Ovary (tissue), 9 donors: Measurements from ENCODE around the gene GRK1. TPM values are rescaled to one million over a fixed set of nuclear protein-coding genes. Genes with fewer than 3 reads are reported as not detected.

Experiments used
- DNase-seq, 5 donors: peaks; one replicate each; pipeline ENCODE4 v3.0.0-alpha.2; 2019 to 2020
- H3K27ac ChIP-seq, 2 donors: fragments of 200-600 bp; one replicate each; pipeline versions ENCODE4 v1.5.1 to v1.8.0; 2019 to 2022
- H3K27me3 ChIP-seq: fragments of 200-600 bp; one replicate; pipeline ENCODE4 v1.8.0; 2022
- H3K36me3 ChIP-seq: fragments of 200-600 bp; sonication (generic); one replicate; pipeline ENCODE4 v1.5.1; 2019
- H3K4me1 ChIP-seq: one replicate; pipeline ENCODE4 v1.8.1; 2013; ENCODE audit warnings: mild to moderate bottlenecking, moderate library complexity; ENCODE audit not compliant: insufficient read depth
- H3K4me3 ChIP-seq: fragments of 200-600 bp; sonication (generic); one replicate; pipeline ENCODE4 v1.5.1; 2017
- H3K9me3 ChIP-seq, 2 donors: fragments of 200-600 bp in 1 of 2; sonication (generic) in 1 of 2; one replicate each; pipeline versions ENCODE4 v1.5.1 to v1.8.1; 2013 to 2019; ENCODE audit warnings: mild to moderate bottlenecking in 1 of 2, moderate library complexity in 1 of 2
- CTCF ChIP-seq, 3 donors: fragments of 450-650 bp in 2 of 3; fragments of 200-600 bp in 1 of 3; IDR thresholded peaks; one replicate each; pipeline versions ENCODE4 v1.5.1 to v1.8.0; 2016 to 2022; ENCODE audit warnings: antibody characterized with exemption in 3 of 3, mild to moderate bottlenecking in 1 of 3
- EP300 ChIP-seq: sonication (generic); formaldehyde crosslinking; IDR thresholded peaks from one replicate; pipeline ENCODE4 v1.6.1; 2017; ENCODE audit warnings: antibody characterized with exemption
- POLR2A ChIP-seq: fragments of 450-650 bp; IDR thresholded peaks from one replicate; pipeline ENCODE4 v1.6.1; 2017; ENCODE audit warnings: antibody characterized with exemption, mild to moderate bottlenecking, moderate library complexity
- WGBS, 3 donors: extraction: QIAGEN DNeasy Blood & Tissue Kit in 1 of 3; methylation state at CpG; one replicate each; pipeline versions ENCODE4 v1.1.5 to v1.1.7; 2013 to 2017; 5-methylcytosine and 5-hydroxymethylcytosine counted together
- intact Hi-C, 4 donors: fragments of 100-400 bp; cut with DNase I; formaldehyde crosslinking; loops; one replicate each; pipeline versions ENCODE4 v1.11.0 to v1.15.1; 2022 to 2023
- polyA plus RNA-seq, 2 donors: library from polyadenylated mRNA; stranded (reverse); fragments of 200-250 nt in 1 of 2; fragments of 350-450 nt in 1 of 2; fragmentation: Illumina TruSeq in 1 of 2; extraction: RNeasy Lipid Tissue Mini Kit (QIAGEN cat#74804) in 1 of 2; gene quantifications; one replicate each; pipeline ENCODE4 v1.2.3, GENCODE V29; 2013 to 2014
- total RNA-seq, 7 donors: library from RNA; depleted of rRNA in 2 of 7; stranded (reverse); fragments of >200 nt in 2 of 7; fragmentation: NEBNext Ultra II Directional in 3 of 7; extraction: Animal tissue kit (Norgen Biotek cat#: 25700) in 3 of 7; gene quantifications; one replicate each; pipeline versions ENCODE4 v1.1.0 to v1.2.4, GENCODE V29; 2016 to 2023
- donor health status: DM: no; HTN: no; CAD: no; lungs with moderate emphysema.
- donor health status: DM: no; HTN: no; CAD: no.
- donor health status: Bipolar disorder and iron deficiency.
- donor health status: DM: yes; HTN: yes; CAD: no.
- donor health status: DM: no; HTN: no; CAD: no.
- donor health status: DM: yes; HTN: yes; CAD: no.

GRK1 gene
- total and polyA plus RNA-seq, 9 donors: 0.02 to 0.10 (median 0.07) TPM; not detected in 6

- no peak overlapping the region for H3K27ac ChIP-seq
- TF ChIP-seq EP300 (no peak), CTCF (IDR thresholded peaks at IDR 0.05) (no peak), POLR2A (no peak)
- H3K9me3 ChIP-seq: no peaks in the 10 kb centered on the region
- 82 to 90% (median 84%) methylated on average over 17 to 22 of the region's 22 CpGs for WGBS, 3 donors
- H3K4me3 ChIP-seq: no peak overlapping the region
- DNase-seq: no peak
- intact Hi-C loops: no loop called here
- H3K4me1 ChIP-seq: no peaks in the 10 kb centered on the region
- H3K27me3 ChIP-seq: no peaks in the 10 kb centered on the region
- H3K36me3 ChIP-seq: no peaks in the 10 kb centered on the region
Observed at GRCh38 chr13:113739527-113740285, 72.7 kb downstream of the GRK1 start.

- H3K4me1 ChIP-seq: no peaks in the 10 kb centered on the region
- WGBS, 3 donors: 76 to 85% (median 79%) methylated on average over 9 of the region's 9 CpGs
- no peaks in the 10 kb centered on the region for H3K36me3 ChIP-seq
- intact Hi-C loops: no loop called here
- no peaks in the 10 kb centered on the region for H3K9me3 ChIP-seq
- TF ChIP-seq EP300: no peak
- no peak for TF ChIP-seq POLR2A
- TF ChIP-seq CTCF (IDR thresholded peaks at IDR 0.05): no peak
- H3K4me3 ChIP-seq: no peak overlapping the region
- DNase-seq: no peak
- no peak overlapping the region for H3K27ac ChIP-seq
- H3K27me3 ChIP-seq: no peaks in the 10 kb centered on the region
Observed at GRCh38 chr13:113740286-113740556, 73.2 kb downstream of the GRK1 start.

GRCh38 chr13:113740661-113741060, 73.6 kb downstream of the GRK1 start:
- H3K27ac ChIP-seq: no peak overlapping the region
- 73 to 85% (median 81%) methylated on average over 16 of the region's 16 CpGs for WGBS, 3 donors
- no peaks in the 10 kb centered on the region for H3K9me3 ChIP-seq
- H3K27me3 ChIP-seq: no peaks in the 10 kb centered on the region
- no peak for TF ChIP-seq EP300
- TF ChIP-seq CTCF (IDR thresholded peaks at IDR 0.05): no peak
- TF ChIP-seq POLR2A: no peak
- H3K4me1 ChIP-seq: no peaks in the 10 kb centered on the region
- no peak for DNase-seq
- no peaks in the 10 kb centered on the region for H3K36me3 ChIP-seq
- intact Hi-C loops: no loop called here
- no peak overlapping the region for H3K4me3 ChIP-seq

GRCh38 chr13:113741191-113741668, 74.2 kb downstream of the GRK1 start:
- no peak overlapping the region for H3K27ac ChIP-seq
- no peaks in the 10 kb centered on the region for H3K27me3 ChIP-seq
- H3K9me3 ChIP-seq: no peaks in the 10 kb centered on the region
- no peaks in the 10 kb centered on the region for H3K4me1 ChIP-seq
- no peaks in the 10 kb centered on the region for H3K36me3 ChIP-seq
- WGBS, 3 donors: 60 to 72% (median 66%) methylated on average over 15 of the region's 15 CpGs
- intact Hi-C loops: no loop called here
- no peak overlapping the region for H3K4me3 ChIP-seq
- DNase-seq: no peak
- TF ChIP-seq CTCF (IDR thresholded peaks at IDR 0.05): no peak
- no peak for TF ChIP-seq EP300
- no peak for TF ChIP-seq POLR2A
